ENCODE data around the gene APLP1. TPM values are rescaled to one million over a fixed set of nuclear protein-coding genes. Genes with fewer than 3 reads are reported as not detected.

APLP1 gene
- total RNA-seq, 4 donors from 2014 or later, result 0.64 to 1.6 (median 0.96) TPM

DNA sequence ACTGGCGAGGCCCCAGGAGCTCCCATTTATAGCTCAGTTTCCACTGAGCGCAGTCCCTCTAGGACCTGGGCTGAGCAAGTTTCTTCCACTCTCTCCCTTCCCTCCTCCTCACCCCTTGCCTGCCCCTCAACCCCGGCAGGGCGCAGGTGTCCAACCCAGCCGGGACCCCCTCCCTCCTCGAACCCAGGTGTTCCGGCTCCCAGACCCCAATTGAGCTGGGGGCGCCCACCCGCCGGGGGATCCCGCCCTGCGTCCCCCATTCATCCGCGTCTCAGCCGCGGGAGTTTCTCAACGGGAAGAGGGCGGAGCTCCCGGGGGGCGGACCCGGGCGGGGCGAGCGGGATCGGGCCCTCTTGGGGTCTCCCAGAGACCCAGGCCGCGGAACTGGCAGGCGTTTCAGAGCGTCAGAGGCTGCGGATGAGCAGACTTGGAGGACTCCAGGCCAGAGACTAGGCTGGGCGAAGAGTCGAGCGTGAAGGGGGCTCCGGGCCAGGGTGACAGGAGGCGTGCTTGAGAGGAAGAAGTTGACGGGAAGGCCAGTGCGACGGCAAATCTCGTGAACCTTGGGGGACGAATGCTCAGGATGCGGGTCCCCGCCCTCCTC is 11.7 kb upstream of the APLP1 start, which contains the start of gene KIRREL2:
Gene KIRREL2 (plus strand): TSS at position 366 of the 604 bp plus-strand sequence. CDS start 209 bp downstream, at position 575.
- TF ChIP-seq POLR2AphosphoS5 (IDR thresholded peaks at IDR 0.05) (no peak), EP300 (IDR thresholded peaks at IDR 0.05) (no peak), POLR2A (IDR thresholded peaks at IDR 0.05) (no peak)
- TF ChIP-seq, protein P1, sequence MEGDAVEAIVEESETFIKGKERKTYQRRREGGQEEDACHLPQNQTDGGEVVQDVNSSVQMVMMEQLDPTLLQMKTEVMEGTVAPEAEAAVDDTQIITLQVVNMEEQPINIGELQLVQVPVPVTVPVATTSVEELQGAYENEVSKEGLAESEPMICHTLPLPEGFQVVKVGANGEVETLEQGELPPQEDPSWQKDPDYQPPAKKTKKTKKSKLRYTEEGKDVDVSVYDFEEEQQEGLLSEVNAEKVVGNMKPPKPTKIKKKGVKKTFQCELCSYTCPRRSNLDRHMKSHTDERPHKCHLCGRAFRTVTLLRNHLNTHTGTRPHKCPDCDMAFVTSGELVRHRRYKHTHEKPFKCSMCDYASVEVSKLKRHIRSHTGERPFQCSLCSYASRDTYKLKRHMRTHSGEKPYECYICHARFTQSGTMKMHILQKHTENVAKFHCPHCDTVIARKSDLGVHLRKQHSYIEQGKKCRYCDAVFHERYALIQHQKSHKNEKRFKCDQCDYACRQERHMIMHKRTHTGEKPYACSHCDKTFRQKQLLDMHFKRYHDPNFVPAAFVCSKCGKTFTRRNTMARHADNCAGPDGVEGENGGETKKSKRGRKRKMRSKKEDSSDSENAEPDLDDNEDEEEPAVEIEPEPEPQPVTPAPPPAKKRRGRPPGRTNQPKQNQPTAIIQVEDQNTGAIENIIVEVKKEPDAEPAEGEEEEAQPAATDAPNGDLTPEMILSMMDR (IDR thresholded peaks at IDR 0.05), result no peak
- Histone ChIP-seq H3K27me3 (peaks cover 95% of the 10 kb centered on the region), H3K9me3 (no peaks in the 10 kb centered on the region), H3K27ac (no peak within 1 kb of the TSS), H3K4me1 (peaks cover 17% of the 10 kb centered on the region), H3K4me3 (peak within 1 kb of the TSS; percentile 47), H3K36me3 (no peaks in the 10 kb centered on the region)
- WGBS, result 0% methylated on average over 27 of the region's 42 CpGs
- no peak for DNase-seq (ENCODE audit: low spot score in 2 of 2)

DNA sequence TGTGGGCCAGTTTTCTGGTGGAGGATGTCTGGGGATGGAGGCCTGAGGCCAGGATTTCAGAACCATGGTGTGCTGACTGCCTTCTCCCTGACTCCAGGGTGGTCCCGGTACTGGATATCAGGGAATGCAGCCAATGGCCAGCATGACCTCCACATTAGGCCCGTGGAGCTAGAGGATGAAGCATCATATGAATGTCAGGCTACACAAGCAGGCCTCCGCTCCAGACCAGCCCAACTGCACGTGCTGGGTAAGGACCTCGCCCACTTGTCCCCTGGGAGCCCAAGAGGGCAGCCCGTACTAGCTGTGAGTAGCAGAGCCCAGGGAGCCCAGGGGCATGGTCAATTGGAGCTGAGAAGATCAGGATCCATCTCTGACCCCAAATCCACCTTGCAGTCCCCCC is 10.1 kb upstream of the APLP1 start:
- no peaks in the 10 kb centered on the region for H3K36me3 ChIP-seq
- H3K4me3 ChIP-seq, result no peak overlapping the region
- DNase-seq (ENCODE audit: low spot score in 2 of 2), result no peak
- H3K9me3 ChIP-seq, result no peaks in the 10 kb centered on the region
- no peak overlapping the region for H3K27ac ChIP-seq
- peaks cover 17% of the 10 kb centered on the region for H3K4me1 ChIP-seq
- no CpG with 5 or more reads among the region's 6 CpGs for WGBS
- peaks cover 94% of the 10 kb centered on the region for H3K27me3 ChIP-seq
- TF ChIP-seq, protein P1 (IDR thresholded peaks at IDR 0.05), result no peak
- TF ChIP-seq POLR2AphosphoS5 (IDR thresholded peaks at IDR 0.05) (no peak), EP300 (IDR thresholded peaks at IDR 0.05) (no peak), POLR2A (IDR thresholded peaks at IDR 0.05) (no peak)

DNA sequence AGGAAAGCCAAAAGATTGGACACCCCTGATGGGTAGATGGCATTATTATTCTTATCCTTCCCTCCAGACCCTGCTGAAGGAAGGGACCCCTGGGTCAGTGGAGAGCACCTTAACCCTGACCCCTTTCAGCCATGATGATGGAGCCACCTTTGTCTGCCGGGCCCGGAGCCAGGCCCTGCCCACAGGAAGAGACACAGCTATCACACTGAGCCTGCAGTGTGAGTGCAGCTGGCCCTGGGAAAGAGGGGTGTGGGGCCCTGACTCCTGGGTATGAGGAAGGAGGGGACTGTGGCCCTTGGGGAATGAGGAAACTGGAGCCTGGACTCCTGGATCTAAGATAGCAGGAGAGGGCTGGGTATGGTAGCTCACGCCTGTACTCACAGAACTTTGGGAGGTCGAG is 9.0 kb upstream of the APLP1 start:
- H3K27me3 ChIP-seq, result peaks cover 83% of the 10 kb centered on the region
- TF ChIP-seq, protein P1 (IDR thresholded peaks at IDR 0.05), result no peak
- TF ChIP-seq POLR2A (IDR thresholded peaks at IDR 0.05) (no peak), POLR2AphosphoS5 (IDR thresholded peaks at IDR 0.05) (no peak), EP300 (IDR thresholded peaks at IDR 0.05) (no peak)
- DNase-seq (ENCODE audit: low spot score in 2 of 2), result no peak
- H3K9me3 ChIP-seq, result no peaks in the 10 kb centered on the region
- H3K4me3 ChIP-seq, result no peak overlapping the region
- no peak overlapping the region for H3K27ac ChIP-seq
- WGBS, result 78% methylated on average over 4 of the region's 4 CpGs
- H3K36me3 ChIP-seq, result no peaks in the 10 kb centered on the region
- peaks cover 17% of the 10 kb centered on the region for H3K4me1 ChIP-seq

DNA sequence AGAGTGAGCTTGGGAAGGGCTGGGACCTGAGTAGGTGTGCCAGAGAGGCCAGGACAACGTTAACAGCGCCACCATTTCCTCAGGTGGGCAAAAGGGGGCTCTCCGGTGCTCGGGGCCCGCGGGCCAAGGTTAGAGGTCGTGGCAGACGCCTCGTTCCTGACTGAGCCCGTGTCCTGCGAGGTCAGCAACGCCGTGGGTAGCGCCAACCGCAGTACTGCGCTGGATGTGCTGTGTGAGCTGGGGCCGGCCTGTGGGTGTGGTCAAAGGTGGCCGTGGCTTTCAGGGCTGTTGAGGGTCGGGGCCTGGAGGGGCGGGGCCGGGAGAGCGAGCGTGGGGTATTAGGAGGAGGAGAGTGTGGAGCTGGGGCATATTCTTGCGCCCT is 7.9 kb upstream of the APLP1 start:
- no peak overlapping the region for H3K4me3 ChIP-seq
- TF ChIP-seq POLR2A (IDR thresholded peaks at IDR 0.05) (no peak), POLR2AphosphoS5 (IDR thresholded peaks at IDR 0.05) (no peak), EP300 (IDR thresholded peaks at IDR 0.05) (no peak)
- TF ChIP-seq, protein P1 (IDR thresholded peaks at IDR 0.05), result no peak
- no peaks in the 10 kb centered on the region for H3K36me3 ChIP-seq
- H3K27me3 ChIP-seq, result peaks cover 76% of the 10 kb centered on the region
- DNase-seq (ENCODE audit: low spot score in 2 of 2), result no peak
- 20% methylated on average over 2 of the region's 24 CpGs for WGBS
- H3K27ac ChIP-seq, result no peak overlapping the region
- peaks cover 17% of the 10 kb centered on the region for H3K4me1 ChIP-seq
- H3K9me3 ChIP-seq, result no peaks in the 10 kb centered on the region

DNA sequence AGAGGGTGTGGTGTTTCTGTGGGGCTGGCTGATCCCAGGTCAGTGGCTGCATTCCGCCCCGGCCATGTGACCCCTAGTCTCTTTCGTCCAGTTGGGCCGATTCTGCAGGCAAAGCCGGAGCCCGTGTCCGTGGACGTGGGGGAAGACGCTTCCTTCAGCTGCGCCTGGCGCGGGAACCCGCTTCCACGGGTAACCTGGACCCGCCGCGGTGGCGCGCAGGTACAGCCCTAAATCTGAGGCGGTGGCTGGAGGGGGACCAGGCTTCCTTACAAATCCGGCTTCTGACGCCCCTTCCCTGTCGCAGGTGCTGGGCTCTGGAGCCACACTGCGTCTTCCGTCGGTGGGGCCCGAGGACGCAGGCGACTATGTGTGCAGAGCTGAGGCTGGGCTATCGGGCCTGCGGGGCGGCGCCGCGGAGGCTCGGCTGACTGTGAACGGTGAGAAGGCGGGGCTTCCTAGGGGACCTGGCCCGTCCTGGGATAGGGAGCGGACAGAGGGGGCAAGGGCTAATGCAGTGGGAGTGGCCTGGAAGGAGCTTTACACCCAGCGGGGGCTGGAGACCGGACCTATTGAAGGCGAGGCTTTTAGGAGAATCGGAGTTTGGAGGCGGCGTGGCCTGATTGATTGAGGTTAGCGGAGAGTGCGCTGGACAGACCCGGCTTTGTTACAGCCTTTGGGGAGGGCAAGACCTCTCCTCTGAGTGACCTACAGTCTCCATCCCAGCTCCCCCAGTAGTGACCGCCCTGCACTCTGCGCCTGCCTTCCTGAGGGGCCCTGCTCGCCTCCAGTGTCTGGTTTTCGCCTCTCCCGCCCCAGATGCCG is 7.3 kb upstream of the APLP1 start:
- Histone ChIP-seq H3K36me3 (no peaks in the 10 kb centered on the region), H3K27me3 (peaks cover 71% of the 10 kb centered on the region), H3K9me3 (no peaks in the 10 kb centered on the region), H3K4me1 (peaks cover 13% of the 10 kb centered on the region), H3K4me3 (no peak overlapping the region), H3K27ac (no peak overlapping the region)
- WGBS, result 26% methylated on average over 36 of the region's 55 CpGs
- no peak for DNase-seq (ENCODE audit: low spot score in 2 of 2)
- TF ChIP-seq, protein P1 (IDR thresholded peaks at IDR 0.05), result no peak
- no peak for TF ChIP-seq POLR2A (IDR thresholded peaks at IDR 0.05)
- no peak for TF ChIP-seq EP300 (IDR thresholded peaks at IDR 0.05)
- no peak for TF ChIP-seq POLR2AphosphoS5 (IDR thresholded peaks at IDR 0.05)

Measured in suprapubic skin (tissue), 4 donors.